HG03575 (cell line): ENCODE measurements around the gene NFYA.

Experiments
- ATAC-seq: cut with Tn5 transposase; IDR thresholded peaks from one replicate; pipeline ENCODE4 v1.9.1; 2021; ENCODE audit not compliant: unreplicated experiment, insufficient number of reproducible peaks, low FRiP score; ENCODE audit errors: extremely low read depth

The NFYA gene

GRCh38 chr6:41043151-41043550, 29.6 kb upstream of the NFYA start:
- no peak for ATAC-seq

- no peak for ATAC-seq
Measured at GRCh38 chr6:41045664-41046063, 27.1 kb upstream of the NFYA start.

- no peak for ATAC-seq
Measured at GRCh38 chr6:41046084-41046483, 26.7 kb upstream of the NFYA start.

- no peak for ATAC-seq
Measured at GRCh38 chr6:41047306-41047705, 25.5 kb upstream of the NFYA start.

- no peak for ATAC-seq
Measured at GRCh38 chr6:41047745-41048732, 24.7 kb upstream of the NFYA start.

GRCh38 chr6:41049521-41049920, 23.3 kb upstream of the NFYA start:
- no peak for ATAC-seq

GRCh38 chr6:41049955-41050354, 22.8 kb upstream of the NFYA start:
- no peak for ATAC-seq

GRCh38 chr6:41050536-41050935, 22.2 kb upstream of the NFYA start:
- no peak for ATAC-seq

- ATAC-seq: no peak
Measured at GRCh38 chr6:41051873-41052272, 20.9 kb upstream of the NFYA start.

GRCh38 chr6:41053041-41053440, 19.7 kb upstream of the NFYA start, which contains the start of gene APOBEC2:
TSS of gene APOBEC2 (plus strand) at chr6:41053202. CDS start at chr6:41053348, 146 bp downstream.
- no peak for ATAC-seq

GRCh38 chr6:41054511-41054910, 18.3 kb upstream of the NFYA start:
- ATAC-seq: no peak

- ATAC-seq: no peak
Measured at GRCh38 chr6:41055149-41055548, 17.6 kb upstream of the NFYA start.

- no peak for ATAC-seq
Measured at GRCh38 chr6:41056768-41057490, 15.8 kb upstream of the NFYA start.

- ATAC-seq: no peak
Measured at GRCh38 chr6:41058783-41059181, 14.0 kb upstream of the NFYA start.

GRCh38 chr6:41059556-41059955, 13.2 kb upstream of the NFYA start:
- no peak for ATAC-seq

- ATAC-seq: no peak
Measured at GRCh38 chr6:41061196-41061726, 11.5 kb upstream of the NFYA start.

GRCh38 chr6:41062056-41062455, 10.7 kb upstream of the NFYA start:
- ATAC-seq: no peak

- ATAC-seq: no peak
Measured at GRCh38 chr6:41063884-41064285, 8.9 kb upstream of the NFYA start.

GRCh38 chr6:41064841-41065240, 7.9 kb upstream of the NFYA start:
- ATAC-seq: no peak

GRCh38 chr6:41065550-41066026, 7.2 kb upstream of the NFYA start:
- no peak for ATAC-seq
